K562 (cell line): Measurements from ENCODE around the gene FGF9. TPM values are rescaled to one million over a fixed set of nuclear protein-coding genes. Genes with fewer than 3 reads are reported as not detected.

Experiments
- ATAC-seq: fragments of 200-7000 bp; cut with Tn5 transposase; 3 replicates; pipeline ENCODE4 v1.9.1; 2020; ENCODE audit warnings: moderate library complexity
- BruUV-seq: library from RNA; stranded (reverse); fragments of 400-500 nt; replicated peaks from 2 replicates; lab custom pipeline; 2021; lab: Mats Ljungman, UMichigan
- CTCF ChIA-PET: fragments of 300-600 bp; formaldehyde crosslinking; extraction: SDS; loops from one replicate; lab custom pipeline; 2021; ENCODE audit warnings: low intra/inter-chr PET ratio; lab: Yijun Ruan, JAX
- POLR2A ChIA-PET: fragments of 300-600, 350-650 bp; sonication (Branson Sonifier 250); formaldehyde crosslinking; extraction: SDS; loops from one replicate; lab custom pipeline; 2021; ENCODE audit warnings: antibody characterized with exemption, inconsistent platforms; lab: Yijun Ruan, JAX
- DNase-seq, 4 experiments: peaks; one replicate each; pipeline versions ENCODE4 v3.0.0 to v3.0.0-alpha.2; 2011 to 2018; ENCODE audit warnings: low spot score in 3 of 4, mixed read lengths in 3 of 4; ENCODE audit errors: extremely low read depth in 1 of 4
- FAIRE-seq: peaks from 2 replicates; lab custom pipeline; 2011; peaks lifted over from hg19 to GRCh38; lab: Jason Lieb, UNC
- H2AFZ ChIP-seq: 2 replicates; pipeline ENCODE4 v1.6.0; 2011; ENCODE audit warnings: low read depth, low read length, control low read depth, inconsistent platforms
- H3K27ac ChIP-seq: fragments of 200-600 bp; 3 replicates; pipeline ENCODE4 v1.8.0; 2011; ENCODE audit warnings: low read depth, mild to moderate bottlenecking, control low read depth, inconsistent platforms, low read length, moderate library complexity, mixed read lengths; ENCODE audit errors: extremely low read depth
- H3K27me3 ChIP-seq, 2 experiments: fragments of 300-600 bp in 1 of 2; 2 replicates in 1 of 2; 3 replicates in 1 of 2; pipeline versions ENCODE4 v1.6.0 to v1.8.0; 2011; ENCODE audit warnings: inconsistent platforms in 2 of 2, low read length in 2 of 2, mild to moderate bottlenecking in 1 of 2, mixed read lengths in 1 of 2, moderate library complexity in 1 of 2; ENCODE audit not compliant: control insufficient read depth in 2 of 2, insufficient read depth in 2 of 2
- H3K36me3 ChIP-seq: fragments of 300-600 bp; 3 replicates; pipeline ENCODE4 v1.8.0; 2011; ENCODE audit warnings: mild to moderate bottlenecking, low read length, inconsistent platforms; ENCODE audit not compliant: control insufficient read depth, insufficient read depth
- H3K4me1 ChIP-seq, 2 experiments: fragments of 200-600 bp in 1 of 2; replicated peaks in 1 of 2; 2 replicates in 1 of 2; 3 replicates in 1 of 2; pipeline versions ENCODE4 v1.5.1 to v1.8.0; 2011; ENCODE audit warnings: inconsistent platforms in 2 of 2, low read length in 2 of 2, mild to moderate bottlenecking in 1 of 2, mixed read lengths in 1 of 2, moderate library complexity in 1 of 2; ENCODE audit not compliant: control insufficient read depth in 2 of 2, insufficient read depth in 2 of 2
- H3K4me2 ChIP-seq: 2 replicates; pipeline ENCODE4 v1.6.1; 2011; ENCODE audit warnings: low read length, control low read depth, inconsistent platforms, mixed read lengths; ENCODE audit not compliant: insufficient read depth
- H3K4me3 ChIP-seq: fragments of 200-600 bp; sonication (generic), shearing (Covaris generic); 2 replicates; pipeline ENCODE4 v1.5.1; 2016; ENCODE audit warnings: control low read depth, inconsistent platforms
- H3K79me2 ChIP-seq: fragments of 200-600 bp; 3 replicates; pipeline ENCODE4 v1.8.0; 2011; ENCODE audit warnings: low read length, inconsistent platforms; ENCODE audit not compliant: control insufficient read depth, insufficient read depth
- H3K9ac ChIP-seq, 2 experiments: 2 replicates each; pipeline versions ENCODE4 v1.6.0 to v1.6.1; 2011; ENCODE audit warnings: low read depth in 2 of 2, low read length in 2 of 2, control low read depth in 1 of 2, inconsistent platforms in 1 of 2, mild to moderate bottlenecking in 1 of 2, mixed read lengths in 1 of 2; ENCODE audit not compliant: insufficient read depth in 1 of 2
- H3K9me1 ChIP-seq: one replicate; pipeline ENCODE4 v1.6.0; 2011; ENCODE audit warnings: inconsistent platforms, mild to moderate bottlenecking, low read length, moderate library complexity; ENCODE audit not compliant: control insufficient read depth, insufficient read depth
- H3K9me3 ChIP-seq: replicated peaks from 2 replicates; pipeline ENCODE4 v1.5.1; 2011; ENCODE audit warnings: low read depth, low read length, inconsistent platforms; ENCODE audit not compliant: control insufficient read depth, insufficient read depth
- H4K20me1 ChIP-seq: replicated peaks from 2 replicates; pipeline ENCODE4 v1.6.1; 2011; ENCODE audit warnings: low read length, inconsistent platforms, mixed read lengths; ENCODE audit not compliant: control insufficient read depth, insufficient read depth
- CCNT2 ChIP-seq: IDR thresholded peaks from 2 replicates; pipeline ENCODE4 v1.6.1; 2011; ENCODE audit warnings: borderline replicate concordance, low read depth, mild to moderate bottlenecking, moderate library complexity, mixed read lengths, low read length; ENCODE audit not compliant: insufficient read length; ENCODE audit errors: extremely low read depth
- E2F8 ChIP-seq: fragments of 450-650 bp; IDR thresholded peaks from 2 replicates; pipeline ENCODE4 v1.7.1; 2018; ENCODE audit warnings: mild to moderate bottlenecking, low read depth; ENCODE audit not compliant: partially characterized antibody
- ELF2 ChIP-seq: fragments of 250-450 bp; sonication (Bioruptor Pico); IDR thresholded peaks from 2 replicates; pipeline ENCODE4 v1.5.0; 2021; ENCODE audit warnings: mild to moderate bottlenecking
- ELK3 ChIP-seq: fragments of 450-650 bp; formaldehyde crosslinking; IDR thresholded peaks from 2 replicates; pipeline ENCODE4 v1.4.0; 2020; ENCODE audit warnings: mild to moderate bottlenecking
- NONO ChIP-seq, 2 experiments: fragments of 200-400 bp in 1 of 2; fragments of 450-650 bp in 1 of 2; formaldehyde crosslinking in 1 of 2; IDR thresholded peaks; 2 replicates each; pipeline ENCODE4 v1.6.1; 2017; ENCODE audit warnings: low read depth in 2 of 2, mild to moderate bottlenecking in 2 of 2, moderate library complexity in 2 of 2, low read length in 1 of 2
- SPI1 ChIP-seq: IDR thresholded peaks from 2 replicates; pipeline ENCODE4 v1.6.1; 2011; ENCODE audit warnings: low read depth, low read length, control low read depth, borderline replicate concordance
- TCF7 ChIP-seq: sonication (generic); IDR thresholded peaks from 2 replicates; pipeline ENCODE4 v1.6.1; 2016; ENCODE audit warnings: antibody characterized with exemption, borderline replicate concordance
- WHSC1 ChIP-seq: IDR thresholded peaks from one replicate; pipeline ENCODE4 v1.6.1; 2012; ENCODE audit warnings: low read length, control low read depth, inconsistent platforms
- ZNF586 ChIP-seq: fragments of 450-650 bp; formaldehyde crosslinking; conservative IDR thresholded peaks from 2 replicates; pipeline ENCODE4 v1.4.0; 2020; ENCODE audit warnings: mild to moderate bottlenecking, moderate library complexity
- WGBS: fragments of 100-300 bp; shearing (Covaris generic); methylation state at CpG from one replicate; pipeline ENCODE4 v1.1.6; 2016; ENCODE audit warnings: low coverage, mixed read lengths; ENCODE audit not compliant: insufficient coverage; ENCODE audit errors: missing lambda C conversion rate; 5-methylcytosine and 5-hydroxymethylcytosine counted together
- in situ Hi-C: fragments of 300-500 bp; cut with MboI; formaldehyde crosslinking; loops from 4 replicates; pipeline ENCODE4 v1.15.0; 2018; ENCODE audit warnings: inconsistent platforms, mixed read lengths
- intact Hi-C: fragments of 100-400 bp; cut with micrococcal nuclease; formaldehyde crosslinking; loops from 2 replicates; pipeline ENCODE4 v1.14.2; 2022
- polyA plus RNA-seq, 8 experiments: library from polyadenylated mRNA; depleted of rRNA in 4 of 8; stranded (reverse) in 5 of 8; unstranded in 3 of 8; fragments of >200 nt; fragmentation: Nextera tagmentation in 2 of 8; fragmentation: Illumina TruSeq in 1 of 8; extraction: Ambion mirVana in 2 of 8; extraction: Trizol in 1 of 8; gene quantifications; 2 replicates each; pipeline versions ENCODE4 v1.2.1 to v1.2.3, GENCODE V29; 2011 to 2014; ENCODE audit warnings: inconsistent platforms in 1 of 8, missing spikeins in 1 of 8
- total RNA-seq, 7 experiments: library from RNA; depleted of rRNA in 6 of 7; stranded (reverse); fragments of >200 nt in 6 of 7; fragmentation: Illumina TruSeq in 2 of 7; extraction: Trizol in 2 of 7; gene quantifications; 2 replicates each; pipeline versions ENCODE4 v1.2.1 to v1.2.3, GENCODE V29; 2011 to 2021; ENCODE audit warnings: low replicate concordance in 1 of 7

FGF9 gene
- total and polyA plus RNA-seq, 9 of the 15 experiments (the other 6 are each of a cell fraction or from before 2014, with no cell fraction given), result not detected

GRCh38 chr13:21701460-21701859, 30.6 kb downstream of the FGF9 start:
- Histone ChIP-seq H3K79me2 (no peaks in the 10 kb centered on the region), H3K4me3 (no peak overlapping the region), H3K27ac (no peak overlapping the region), H3K27me3 (no peaks in the 10 kb centered on the region; a peak in 2 of 5 replicates), H3K9ac (no peak overlapping the region), H4K20me1 (no peaks in the 10 kb centered on the region), H3K9me3 (no peaks in the 10 kb centered on the region), H3K4me1 (no peaks in the 10 kb centered on the region), H3K36me3 (no peaks in the 10 kb centered on the region), H3K9me1 (no peaks in the 10 kb centered on the region), H2AFZ (no peak overlapping the region), H3K4me2 (no peak overlapping the region)
- CTCF ChIA-PET, result no interaction called here
- in situ Hi-C loops (no loop called here), intact Hi-C loops (no loop called here)
- FAIRE-seq, result no peak
- BruUV-seq, result no TSS peak
- no peak for TF ChIP-seq ZNF586 (CRISPR knock-in tag)
- no peak for TF ChIP-seq ELF2 (CRISPR knock-in tag)
- no peak for TF ChIP-seq WHSC1
- TF ChIP-seq CCNT2, result no peak
- no peak for TF ChIP-seq ELK3 (CRISPR knock-in tag)
- DNase-seq, result peak in 1 of 4 experiments; percentile 3
- WGBS, result 5% methylated on average over 6 of the region's 10 CpGs
- ATAC-seq, result no peak
- POLR2A ChIA-PET, result no interaction called here

GRCh38 chr13:21703846-21704245, 33.0 kb downstream of the FGF9 start:
- Histone ChIP-seq H3K4me2 (no peak overlapping the region), H3K27me3 (no peaks in the 10 kb centered on the region; a peak in 2 of 5 replicates), H2AFZ (no peak overlapping the region), H3K27ac (no peak overlapping the region), H4K20me1 (no peaks in the 10 kb centered on the region), H3K36me3 (no peaks in the 10 kb centered on the region), H3K79me2 (no peaks in the 10 kb centered on the region), H3K9me1 (no peaks in the 10 kb centered on the region), H3K4me1 (no peaks in the 10 kb centered on the region), H3K9ac (no peak overlapping the region), H3K9me3 (no peaks in the 10 kb centered on the region), H3K4me3 (no peak overlapping the region)
- WGBS, result 3% methylated on average over 4 of the region's 4 CpGs
- ATAC-seq (no peak), DNase-seq (no peak), FAIRE-seq (no peak)
- in situ Hi-C loops, result no loop called here
- TF ChIP-seq TCF7 (no peak), NONO (IDR thresholded peaks at IDR 0.05; ENCODE audit: low read depth in 2 of 2, low read length in 1 of 2) (no peak), SPI1 (no peak), E2F8 (no peak)
- intact Hi-C loops, result no loop called here
- POLR2A ChIA-PET, result no interaction called here
- BruUV-seq, result no TSS peak
- CTCF ChIA-PET, result no interaction called here
